ENCODE results near the gene ANKRD7.
A peak's percentile ranks its signal among the peaks of the same experiment; 100 is the strongest.

Gene ANKRD7

GRCh38 chr7:118214051-118214832 is 10.3 kb upstream of the ANKRD7 start:
- TF ChIP-seq CTCF (IDR thresholded peaks at IDR 0.05; ENCODE audit: extremely low read depth, insufficient read depth, missing control alignments) = no peak
- DNase-seq (ENCODE audit: low spot score) = peak; percentile 86
- in situ Hi-C loops (cut with MboI; ENCODE audit: low pct_unique_long_range_greater_than_20kb, low sequenced_read_pairs, unreplicated experiment) = no loop called here

GRCh38 chr7:118214833-118215182 is 9.7 kb upstream of the ANKRD7 start:
- in situ Hi-C loops (cut with MboI; ENCODE audit: low pct_unique_long_range_greater_than_20kb, low sequenced_read_pairs, unreplicated experiment) = no loop called here
- DNase-seq (ENCODE audit: low spot score) = peak; percentile 16
- TF ChIP-seq CTCF (IDR thresholded peaks at IDR 0.05; ENCODE audit: extremely low read depth, insufficient read depth, missing control alignments) = no peak

- no peak for DNase-seq (ENCODE audit: low spot score)
- in situ Hi-C loops (cut with MboI; ENCODE audit: low pct_unique_long_range_greater_than_20kb, low sequenced_read_pairs, unreplicated experiment) = no loop called here
- TF ChIP-seq CTCF (IDR thresholded peaks at IDR 0.05; ENCODE audit: extremely low read depth, insufficient read depth, missing control alignments) = no peak
Observed at GRCh38 chr7:118217210-118217619, 7.3 kb upstream of the ANKRD7 start.

GRCh38 chr7:118218413-118219156 is 5.9 kb upstream of the ANKRD7 start:
- TF ChIP-seq CTCF (IDR thresholded peaks at IDR 0.05; ENCODE audit: extremely low read depth, insufficient read depth, missing control alignments) = no peak
- no peak for DNase-seq (ENCODE audit: low spot score)
- in situ Hi-C loops (cut with MboI; ENCODE audit: low pct_unique_long_range_greater_than_20kb, low sequenced_read_pairs, unreplicated experiment) = no loop called here

GRCh38 chr7:118219157-118219512 is 5.4 kb upstream of the ANKRD7 start:
- in situ Hi-C loops (cut with MboI; ENCODE audit: low pct_unique_long_range_greater_than_20kb, low sequenced_read_pairs, unreplicated experiment) = no loop called here
- no peak for DNase-seq (ENCODE audit: low spot score)
- no peak for TF ChIP-seq CTCF (IDR thresholded peaks at IDR 0.05; ENCODE audit: extremely low read depth, insufficient read depth, missing control alignments)

- no peak for TF ChIP-seq CTCF (IDR thresholded peaks at IDR 0.05; ENCODE audit: extremely low read depth, insufficient read depth, missing control alignments)
- in situ Hi-C loops (cut with MboI; ENCODE audit: low pct_unique_long_range_greater_than_20kb, low sequenced_read_pairs, unreplicated experiment) = no loop called here
- no peak for DNase-seq (ENCODE audit: low spot score)
Observed at GRCh38 chr7:118220583-118220982, 3.9 kb upstream of the ANKRD7 start.
